ENCODE data around the gene MUC7.

Gene MUC7

DNA sequence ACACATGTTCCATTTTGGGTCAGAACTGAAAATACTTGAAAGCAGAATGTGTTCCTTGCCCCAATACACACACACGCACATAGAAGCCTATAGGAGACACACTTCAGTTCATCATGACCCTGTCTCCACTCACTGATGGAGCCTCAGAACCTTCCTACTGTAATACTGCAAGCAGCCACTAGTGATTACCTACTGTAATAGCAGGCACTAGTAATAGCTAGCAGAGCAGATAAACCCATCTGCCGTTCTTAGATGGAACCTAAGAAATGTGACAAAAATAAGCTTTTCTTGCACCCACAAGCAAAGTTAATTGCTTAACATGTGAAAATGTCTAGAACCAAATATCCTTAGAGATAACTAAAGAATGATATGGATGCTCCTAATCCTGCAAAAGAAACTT is 60.0 kb downstream of the MUC7 start:
- no peak for DNase-seq (ENCODE audit: extremely low read depth in 1 of 2, low read depth in 1 of 2)

Measured in activated CD8-positive, alpha-beta memory T cell treated with anti-CD3 and anti-CD28 coated beads for 1 hour (primary cell).